HEK293T (cell line): ENCODE measurements around the gene PBX1.

Source experiments
- ARNT ChIP-seq: fragments of 450-650 bp; IDR thresholded peaks from 2 replicates; pipeline ENCODE4 v1.6.1; 2017; ENCODE audit warnings: mild to moderate bottlenecking
- BHLHE40 ChIP-seq: fragments of 450-650 bp; IDR thresholded peaks from 2 replicates; pipeline ENCODE4 v1.6.1; 2016; ENCODE audit warnings: mild to moderate bottlenecking, moderate library complexity, borderline replicate concordance
- CTBP1 ChIP-seq: fragments of 450-650 bp; IDR thresholded peaks from 2 replicates; pipeline ENCODE4 v1.6.1; 2016; ENCODE audit warnings: borderline replicate concordance
- ELF4 ChIP-seq: fragments of 450-650 bp; IDR thresholded peaks from 2 replicates; pipeline ENCODE4 v1.6.1; 2017; ENCODE audit warnings: antibody characterized with exemption
- FOXA1 ChIP-seq: fragments of 450-650 bp; IDR thresholded peaks from 2 replicates; pipeline ENCODE4 v1.6.1; 2016; ENCODE audit warnings: mild to moderate bottlenecking
- FOXK2 ChIP-seq: fragments of 450-650 bp; IDR thresholded peaks from 2 replicates; pipeline ENCODE4 v1.6.1; 2016; ENCODE audit warnings: mild to moderate bottlenecking
- FOXM1 ChIP-seq: fragments of 450-650 bp; IDR thresholded peaks from 2 replicates; pipeline ENCODE4 v1.6.1; 2017; ENCODE audit warnings: mild to moderate bottlenecking, borderline replicate concordance
- HDGF ChIP-seq: fragments of 450-650 bp; IDR thresholded peaks from 2 replicates; pipeline ENCODE4 v1.6.1; 2017; ENCODE audit warnings: antibody characterized with exemption, borderline replicate concordance
- L3MBTL2 ChIP-seq: fragments of 450-650 bp; conservative IDR thresholded peaks from 2 replicates; pipeline ENCODE4 v1.6.1; 2016; ENCODE audit warnings: mild to moderate bottlenecking
- NFRKB ChIP-seq: fragments of 450-650 bp; IDR thresholded peaks from 2 replicates; pipeline ENCODE4 v1.6.1; 2016; ENCODE audit warnings: mild to moderate bottlenecking, moderate library complexity
- PKNOX1 ChIP-seq: fragments of 450-650 bp; IDR thresholded peaks from 2 replicates; pipeline ENCODE4 v1.6.1; 2016
- SP1 ChIP-seq: fragments of 450-650 bp; IDR thresholded peaks from 2 replicates; pipeline ENCODE4 v1.6.1; 2017
- SUZ12 ChIP-seq: fragments of 450-650 bp; IDR thresholded peaks from 2 replicates; pipeline ENCODE4 v1.6.1; 2016; ENCODE audit warnings: mild to moderate bottlenecking
- ZNF384 ChIP-seq: fragments of 450-650 bp; IDR thresholded peaks from 2 replicates; pipeline ENCODE4 v1.6.1; 2016

- no peak for TF ChIP-seq SP1
- TF ChIP-seq CTBP1: no peak
- no peak for TF ChIP-seq ZNF384
- TF ChIP-seq NFRKB: no peak
- no peak for TF ChIP-seq FOXM1
- no peak for TF ChIP-seq SUZ12
- TF ChIP-seq PKNOX1: no peak
- no peak for TF ChIP-seq ARNT
- TF ChIP-seq ELF4: no peak
- no peak for TF ChIP-seq BHLHE40
- TF ChIP-seq FOXK2: no peak
- TF ChIP-seq HDGF: no peak
- TF ChIP-seq L3MBTL2: no peak
- no peak for TF ChIP-seq FOXA1
Observed at GRCh38 chr1:164756741-164757140, 197.8 kb downstream of the PBX1 start.
